COR-L47 (cell line): Measurements from ENCODE around the gene DOP1A.

ENCODE experiments used
- DNase-seq: peaks from one replicate; lab custom pipeline; 2025; lab: John Stamatoyannopoulos, UW

Gene DOP1A

DNA sequence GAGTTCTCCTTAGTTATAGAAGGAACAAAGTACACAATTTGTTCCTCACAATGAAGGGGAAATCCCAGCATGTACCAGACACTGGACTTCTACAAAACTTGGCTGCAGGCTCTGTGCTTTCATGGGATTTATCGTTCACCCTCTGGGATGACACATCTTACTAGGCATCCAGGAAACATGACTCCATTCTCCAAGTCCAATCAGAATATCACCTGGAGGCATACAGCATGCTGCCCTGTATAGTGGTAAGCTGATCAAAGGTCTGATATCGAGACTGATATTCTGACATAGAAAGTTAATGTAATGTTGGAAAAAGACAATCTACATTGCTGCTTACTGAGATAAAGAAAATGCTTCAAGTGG, 132.4 kb downstream of the DOP1A start:
- no peak for DNase-seq

DNA sequence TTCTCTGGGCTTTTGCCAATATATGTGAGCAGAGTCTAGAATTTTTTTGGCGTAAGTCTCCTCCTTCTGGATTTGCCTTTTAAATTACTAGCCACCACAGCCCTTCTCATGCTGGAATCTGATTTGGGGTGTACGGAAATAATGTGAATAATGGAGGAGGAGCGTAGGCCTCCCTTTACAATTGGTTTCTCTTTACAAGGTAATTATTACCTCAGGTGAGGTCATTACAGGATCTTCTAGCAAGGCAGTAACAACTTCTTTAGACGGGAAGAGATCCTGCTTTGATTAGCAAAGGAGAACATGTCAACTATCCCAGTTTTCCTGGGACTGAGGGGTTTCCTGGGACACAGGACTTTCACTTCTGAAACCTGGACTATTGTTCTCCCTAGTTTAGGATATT, 134.6 kb downstream of the DOP1A start:
- no peak for DNase-seq

GRCh38 chr6:83215131-83216047, 147.9 kb downstream of the DOP1A start:
- DNase-seq, result peak; percentile 70

DNA sequence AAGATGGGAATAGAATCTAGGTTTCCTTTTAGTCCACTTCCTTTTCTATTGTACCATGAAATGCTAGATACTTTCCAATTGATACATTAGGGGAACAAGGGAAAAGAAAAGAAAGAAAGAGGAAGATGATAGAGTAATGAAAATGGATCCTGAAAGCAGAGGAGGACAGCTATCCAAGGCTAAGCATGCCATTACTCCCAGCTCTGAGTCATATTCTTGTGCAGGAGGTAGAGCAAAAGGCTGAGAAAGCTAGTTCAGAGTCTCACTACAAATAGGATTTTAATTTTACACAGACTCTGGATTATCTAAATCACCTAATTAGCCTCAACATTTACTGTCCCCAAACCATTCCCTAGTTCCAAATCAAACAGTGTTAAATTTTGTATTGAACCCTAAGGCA, 149.3 kb downstream of the DOP1A start:
- DNase-seq, result no peak
